Panc1 (cell line): ENCODE results near the gene PKP3. TPM values are rescaled to one million over a fixed set of nuclear protein-coding genes. Genes with fewer than 3 reads are reported as not detected.

Experiments used
- ATAC-seq: fragments of 200-7000 bp; cut with Tn5 transposase; 2 replicates; pipeline ENCODE4 v1.9.1; 2020; ENCODE audit warnings: mild to moderate bottlenecking, moderate library complexity
- BruUV-seq: library from RNA; stranded (reverse); fragments of 400-500 nt; replicated peaks from 2 replicates; lab custom pipeline; 2021; lab: Mats Ljungman, UMichigan
- CTCF ChIA-PET: fragments of 300-600 bp; sonication (Branson Sonifier 250); formaldehyde crosslinking; loops from one replicate; lab custom pipeline; 2022; ENCODE audit warnings: antibody characterized with exemption; lab: Charles Lee
- POLR2A ChIA-PET: fragments of 300-600 bp; sonication (Branson Sonifier 250); formaldehyde crosslinking; loops from one replicate; lab custom pipeline; 2022; ENCODE audit warnings: antibody characterized with exemption; lab: Charles Lee
- DNase-seq: peaks from one replicate; pipeline ENCODE4 v3.0.0-alpha.2; 2010; ENCODE audit warnings: low read depth, low spot score
- H3K27ac ChIP-seq: 2 replicates; pipeline ENCODE4 v1.5.1; 2011; ENCODE audit warnings: mild to moderate bottlenecking, low read length, inconsistent platforms
- H3K27me3 ChIP-seq: fragments of 200-500 bp; sonication (Bioruptor generic); 2 replicates; pipeline ENCODE4 v1.6.0; 2014; ENCODE audit warnings: low read length, inconsistent platforms; ENCODE audit not compliant: control insufficient read depth, insufficient read depth
- H3K36me3 ChIP-seq: fragments of 200-500 bp; sonication (Bioruptor generic); 2 replicates; pipeline ENCODE4 v1.5.1; 2014; ENCODE audit warnings: inconsistent platforms, mild to moderate bottlenecking, low read length, moderate library complexity; ENCODE audit not compliant: control insufficient read depth, insufficient read depth
- H3K4me1 ChIP-seq: 2 replicates; pipeline ENCODE4 v1.5.1; 2011; ENCODE audit warnings: inconsistent platforms, mild to moderate bottlenecking, low read length, moderate library complexity; ENCODE audit not compliant: control insufficient read depth, insufficient read depth
- H3K4me3 ChIP-seq, 2 experiments: 2 replicates each; pipeline ENCODE4 v1.5.1; 2011 to 2012; ENCODE audit warnings: low read depth in 2 of 2, low read length in 2 of 2, mild to moderate bottlenecking in 2 of 2, inconsistent platforms in 1 of 2, moderate library complexity in 1 of 2
- H3K9me3 ChIP-seq: fragments of 200-500 bp; sonication (Bioruptor generic); 2 replicates; pipeline ENCODE4 v1.5.1; 2014; ENCODE audit warnings: low read depth, mild to moderate bottlenecking, inconsistent platforms, low read length, moderate library complexity; ENCODE audit not compliant: control insufficient read depth, insufficient read depth
- POLR2AphosphoS5 ChIP-seq: IDR thresholded peaks from 2 replicates; pipeline ENCODE4 v1.6.1; 2012; ENCODE audit warnings: mild to moderate bottlenecking, low read depth, low read length, moderate library complexity
- SIN3A ChIP-seq: IDR thresholded peaks from 2 replicates; pipeline ENCODE4 v1.6.1; 2012; ENCODE audit warnings: low read depth, mild to moderate bottlenecking, low read length, moderate library complexity, borderline replicate concordance; ENCODE audit not compliant: insufficient read depth
- TCF7L2 ChIP-seq: IDR thresholded peaks from 2 replicates; pipeline ENCODE4 v1.6.1; 2011; ENCODE audit warnings: mild to moderate bottlenecking, low read depth, low read length, inconsistent platforms
- in situ Hi-C: cut with HindIII; loops from 2 replicates; pipeline ENCODE4 v1.10.0; 2016; ENCODE audit warnings: low sequenced_read_pairs, low pct_unique_long_range_greater_than_20kb
- intact Hi-C: fragments of 100-400 bp; cut with micrococcal nuclease; formaldehyde crosslinking; loops from one replicate; pipeline ENCODE4 v1.10.0; 2022; ENCODE audit not compliant: unreplicated experiment
- total RNA-seq: library from RNA; stranded (reverse); gene quantifications from one replicate; pipeline ENCODE4 v1.2.1, GENCODE V29; 2021; ENCODE audit not compliant: unreplicated experiment
- TF ChIP-seq, protein P1 (sequence below): fragments of 450-650 bp; IDR thresholded peaks from 2 replicates; pipeline ENCODE4 v1.5.1; 2017; ENCODE audit warnings: mild to moderate bottlenecking
- TF ChIP-seq, protein P2 (sequence below), 2 experiments: IDR thresholded peaks; 2 replicates each; pipeline ENCODE4 v1.6.1; 2011 to 2012; ENCODE audit warnings: low read depth in 2 of 2, control low read depth in 1 of 2, low read length in 1 of 2, mild to moderate bottlenecking in 1 of 2, moderate library complexity in 1 of 2; ENCODE audit not compliant: insufficient read depth in 1 of 2

The PKP3 gene
- total RNA-seq, 1 experiment from 2014 or later, result 36.8 TPM

DNA sequence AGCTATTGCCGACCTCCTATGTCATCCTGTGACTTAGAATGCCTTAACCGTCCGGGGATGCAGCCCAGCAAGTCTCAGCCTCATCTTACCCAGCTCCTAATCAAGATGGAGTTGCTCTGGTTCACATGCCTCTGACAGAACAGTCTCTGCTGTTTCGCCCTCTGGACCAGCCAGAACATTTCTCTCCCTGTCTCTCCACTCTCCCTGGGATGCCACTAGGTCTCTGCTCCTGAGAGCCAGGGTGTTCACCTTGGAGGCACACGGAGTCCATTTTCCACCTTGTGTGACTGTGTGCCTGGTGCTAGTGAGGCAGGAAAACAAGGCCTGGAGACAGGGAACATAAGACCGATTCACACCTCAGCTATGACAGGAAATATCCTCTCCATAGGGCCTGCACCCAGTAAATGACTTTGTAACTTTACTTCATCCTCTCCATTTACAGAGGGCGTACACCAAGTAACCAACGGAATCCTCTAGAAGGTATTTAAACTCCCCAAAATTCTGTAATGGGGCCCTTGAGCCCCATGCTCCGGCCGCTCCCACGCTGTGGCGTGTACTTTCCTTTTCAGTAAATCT is 41.5 kb upstream of the PKP3 start:
- in situ Hi-C loops, result no loop called here
- ChIA-PET POLR2A (no interaction called here), CTCF (interaction anchor here (0.6 kb wide), 1 partner anchor 146 kb away, joined by 3 read pairs; no protein-coding TSS in a partner anchor)
- Histone ChIP-seq H3K36me3 (no peaks in the 10 kb centered on the region), H3K9me3 (no peaks in the 10 kb centered on the region), H3K4me1 (peaks cover 40% of the 10 kb centered on the region), H3K4me3 (no peak overlapping the region), H3K27ac (peak overlapping the region; percentile 99), H3K27me3 (no peaks in the 10 kb centered on the region)
- no peak for ATAC-seq
- TF ChIP-seq TCF7L2 (no peak), SIN3A (no peak), POLR2AphosphoS5 (no peak)
- TF ChIP-seq, protein P1, sequence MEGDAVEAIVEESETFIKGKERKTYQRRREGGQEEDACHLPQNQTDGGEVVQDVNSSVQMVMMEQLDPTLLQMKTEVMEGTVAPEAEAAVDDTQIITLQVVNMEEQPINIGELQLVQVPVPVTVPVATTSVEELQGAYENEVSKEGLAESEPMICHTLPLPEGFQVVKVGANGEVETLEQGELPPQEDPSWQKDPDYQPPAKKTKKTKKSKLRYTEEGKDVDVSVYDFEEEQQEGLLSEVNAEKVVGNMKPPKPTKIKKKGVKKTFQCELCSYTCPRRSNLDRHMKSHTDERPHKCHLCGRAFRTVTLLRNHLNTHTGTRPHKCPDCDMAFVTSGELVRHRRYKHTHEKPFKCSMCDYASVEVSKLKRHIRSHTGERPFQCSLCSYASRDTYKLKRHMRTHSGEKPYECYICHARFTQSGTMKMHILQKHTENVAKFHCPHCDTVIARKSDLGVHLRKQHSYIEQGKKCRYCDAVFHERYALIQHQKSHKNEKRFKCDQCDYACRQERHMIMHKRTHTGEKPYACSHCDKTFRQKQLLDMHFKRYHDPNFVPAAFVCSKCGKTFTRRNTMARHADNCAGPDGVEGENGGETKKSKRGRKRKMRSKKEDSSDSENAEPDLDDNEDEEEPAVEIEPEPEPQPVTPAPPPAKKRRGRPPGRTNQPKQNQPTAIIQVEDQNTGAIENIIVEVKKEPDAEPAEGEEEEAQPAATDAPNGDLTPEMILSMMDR, result no peak
- TF ChIP-seq, protein P2, sequence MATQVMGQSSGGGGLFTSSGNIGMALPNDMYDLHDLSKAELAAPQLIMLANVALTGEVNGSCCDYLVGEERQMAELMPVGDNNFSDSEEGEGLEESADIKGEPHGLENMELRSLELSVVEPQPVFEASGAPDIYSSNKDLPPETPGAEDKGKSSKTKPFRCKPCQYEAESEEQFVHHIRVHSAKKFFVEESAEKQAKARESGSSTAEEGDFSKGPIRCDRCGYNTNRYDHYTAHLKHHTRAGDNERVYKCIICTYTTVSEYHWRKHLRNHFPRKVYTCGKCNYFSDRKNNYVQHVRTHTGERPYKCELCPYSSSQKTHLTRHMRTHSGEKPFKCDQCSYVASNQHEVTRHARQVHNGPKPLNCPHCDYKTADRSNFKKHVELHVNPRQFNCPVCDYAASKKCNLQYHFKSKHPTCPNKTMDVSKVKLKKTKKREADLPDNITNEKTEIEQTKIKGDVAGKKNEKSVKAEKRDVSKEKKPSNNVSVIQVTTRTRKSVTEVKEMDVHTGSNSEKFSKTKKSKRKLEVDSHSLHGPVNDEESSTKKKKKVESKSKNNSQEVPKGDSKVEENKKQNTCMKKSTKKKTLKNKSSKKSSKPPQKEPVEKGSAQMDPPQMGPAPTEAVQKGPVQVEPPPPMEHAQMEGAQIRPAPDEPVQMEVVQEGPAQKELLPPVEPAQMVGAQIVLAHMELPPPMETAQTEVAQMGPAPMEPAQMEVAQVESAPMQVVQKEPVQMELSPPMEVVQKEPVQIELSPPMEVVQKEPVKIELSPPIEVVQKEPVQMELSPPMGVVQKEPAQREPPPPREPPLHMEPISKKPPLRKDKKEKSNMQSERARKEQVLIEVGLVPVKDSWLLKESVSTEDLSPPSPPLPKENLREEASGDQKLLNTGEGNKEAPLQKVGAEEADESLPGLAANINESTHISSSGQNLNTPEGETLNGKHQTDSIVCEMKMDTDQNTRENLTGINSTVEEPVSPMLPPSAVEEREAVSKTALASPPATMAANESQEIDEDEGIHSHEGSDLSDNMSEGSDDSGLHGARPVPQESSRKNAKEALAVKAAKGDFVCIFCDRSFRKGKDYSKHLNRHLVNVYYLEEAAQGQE (IDR thresholded peaks at IDR 0.05; ENCODE audit: insufficient read depth in 1 of 2, low read depth in 2 of 2, low read length in 1 of 2), result no peak
- no peak for DNase-seq
- intact Hi-C loops, result loop anchor here (10.0 kb wide), 1 partner anchor 138 kb away; no protein-coding TSS in a partner anchor
- no TSS peak for BruUV-seq

DNA sequence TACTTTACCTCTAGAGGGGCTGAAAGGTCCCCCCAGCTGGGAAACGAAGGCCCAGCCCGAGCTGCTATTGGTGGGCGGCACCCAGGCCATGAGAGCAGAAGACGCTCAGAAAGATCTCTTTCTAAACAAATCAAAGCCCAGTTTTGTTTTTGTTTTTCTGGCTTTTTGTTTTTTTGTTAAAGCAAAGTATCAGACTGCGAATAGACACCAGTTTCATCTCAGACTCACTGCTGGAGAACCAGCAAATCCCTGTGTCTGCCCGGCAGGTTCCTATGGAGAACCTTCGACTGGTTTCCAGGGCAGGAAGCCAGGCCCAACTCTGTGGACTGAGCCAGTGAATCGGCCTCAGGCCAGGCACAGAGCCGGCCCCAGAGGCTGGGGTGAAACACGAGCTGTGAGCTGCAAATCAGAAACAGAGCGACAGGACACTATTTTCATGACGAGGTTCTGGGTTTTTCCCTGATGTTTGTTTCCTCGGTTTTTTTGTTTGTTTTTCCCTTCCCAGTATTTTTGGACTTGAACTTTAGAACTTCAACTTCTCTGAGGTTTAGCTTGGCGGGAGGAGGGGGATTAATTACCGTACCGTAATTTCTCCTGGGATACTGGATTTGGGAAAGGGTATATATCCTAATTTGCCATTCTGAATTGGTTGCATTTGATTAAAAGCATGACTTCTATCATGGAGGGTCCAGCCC is 40.7 kb upstream of the PKP3 start:
- Histone ChIP-seq H3K27ac (peak overlapping the region; percentile 99), H3K27me3 (no peaks in the 10 kb centered on the region), H3K4me3 (no peak overlapping the region), H3K4me1 (peaks cover 40% of the 10 kb centered on the region), H3K9me3 (no peaks in the 10 kb centered on the region), H3K36me3 (no peaks in the 10 kb centered on the region)
- no TSS peak for BruUV-seq
- intact Hi-C loops, result loop anchor here (10.0 kb wide), 1 partner anchor 139 kb away; no protein-coding TSS in a partner anchor
- in situ Hi-C loops, result no loop called here
- TF ChIP-seq, protein P1, result no peak
- TF ChIP-seq, protein P2 (IDR thresholded peaks at IDR 0.05; ENCODE audit: insufficient read depth in 1 of 2, low read depth in 2 of 2, low read length in 1 of 2), result no peak
- TF ChIP-seq SIN3A (no peak), POLR2AphosphoS5 (no peak), TCF7L2 (no peak)
- ATAC-seq, result peak; percentile 43
- no peak for DNase-seq
- ChIA-PET POLR2A (interaction anchor here (0.6 kb wide), 2 partner anchors 15 to 70 kb away, joined by 5 to 11 read pairs; no protein-coding TSS in a partner anchor), CTCF (no interaction called here)
